HG03354 (cell line): ENCODE results near the gene CCL3.
"Not testable (repeated sequence)": the region's sequence is repeated elsewhere in the genome, so short reads cannot be mapped to it uniquely, and the experiment has no call there.

Experiments used
- ATAC-seq: cut with Tn5 transposase; IDR thresholded peaks from one replicate; pipeline ENCODE4 v1.9.1; 2021; ENCODE audit warnings: mild to moderate bottlenecking; ENCODE audit not compliant: unreplicated experiment, poor library complexity, severe bottlenecking

Gene CCL3

DNA sequence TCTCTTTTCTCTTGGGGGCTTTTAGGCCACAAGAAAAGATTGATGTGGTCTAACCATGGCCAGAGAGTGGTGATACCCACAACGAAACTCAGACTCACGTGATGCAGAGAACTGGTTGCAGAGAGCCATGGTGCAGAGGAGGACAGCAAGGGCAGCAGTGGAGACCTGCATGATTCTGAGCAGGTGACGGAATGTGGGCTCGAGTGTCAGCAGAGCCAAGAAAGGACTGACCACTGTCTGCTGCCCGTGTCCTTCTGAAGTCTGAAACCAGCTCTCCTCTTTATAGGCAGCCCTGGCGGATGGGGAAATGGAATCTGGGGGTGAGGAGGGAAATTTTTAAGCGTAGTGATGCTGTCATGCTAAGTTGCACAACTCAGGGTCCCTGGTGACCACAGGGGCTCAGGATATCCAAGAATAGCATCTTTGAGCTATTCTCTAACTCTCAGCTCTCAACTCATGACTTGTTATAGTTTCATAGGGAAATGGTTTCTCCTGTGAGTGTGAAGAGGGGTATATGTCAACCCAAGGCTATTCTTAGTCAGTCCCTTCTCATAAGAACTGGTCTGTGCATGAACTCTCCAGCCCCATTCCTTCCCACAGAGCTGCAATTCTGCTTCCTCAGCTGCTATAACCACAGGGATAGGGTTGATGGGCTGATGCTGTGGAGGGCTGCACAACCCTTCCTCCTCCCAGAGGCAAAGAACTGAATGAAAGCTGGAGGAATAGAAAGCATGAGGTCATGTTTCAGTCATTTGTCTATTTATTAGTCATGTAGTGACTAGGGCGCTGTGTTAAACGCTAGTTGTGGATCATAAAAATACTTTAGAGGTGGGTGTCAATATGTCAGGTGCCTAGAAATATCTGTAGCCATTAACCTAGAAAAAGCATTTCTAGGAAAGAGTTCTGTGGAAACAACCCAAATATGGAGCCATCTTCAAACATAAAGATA lies at the start of gene CCL3:
CCL3 (minus strand) TSS at position 256 of the 949 bp plus-strand sequence; CDS start at position 171, 85 bp downstream.
- peak; percentile 76 for ATAC-seq

GRCh38 chr17:36136439-36136838 lies 46.5 kb upstream of the CCL3 start:
- no peak for ATAC-seq

- no peak for ATAC-seq
Measured at GRCh38 chr17:36136036-36136435, 46.1 kb upstream of the CCL3 start.

DNA sequence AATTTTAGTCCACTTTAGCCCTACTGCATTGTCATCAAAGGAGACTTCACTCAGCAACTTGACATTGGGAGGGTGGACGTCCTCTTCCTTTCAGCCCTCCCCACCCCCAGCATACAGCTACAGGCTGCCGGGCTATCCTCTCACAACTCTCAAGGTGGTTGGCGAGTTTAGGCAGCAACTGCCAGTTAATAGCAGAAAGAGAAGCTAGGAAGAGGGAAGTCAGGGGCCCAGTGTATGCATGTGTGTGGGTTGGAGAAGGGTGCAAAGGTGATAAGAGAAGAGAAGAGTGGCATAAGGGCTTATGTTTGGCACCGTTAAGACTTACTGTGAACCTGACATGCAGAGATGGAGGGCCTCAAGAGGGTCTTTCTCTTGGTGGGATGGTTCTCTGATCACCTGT lies 45.5 kb upstream of the CCL3 start:
- ATAC-seq: no peak

DNA sequence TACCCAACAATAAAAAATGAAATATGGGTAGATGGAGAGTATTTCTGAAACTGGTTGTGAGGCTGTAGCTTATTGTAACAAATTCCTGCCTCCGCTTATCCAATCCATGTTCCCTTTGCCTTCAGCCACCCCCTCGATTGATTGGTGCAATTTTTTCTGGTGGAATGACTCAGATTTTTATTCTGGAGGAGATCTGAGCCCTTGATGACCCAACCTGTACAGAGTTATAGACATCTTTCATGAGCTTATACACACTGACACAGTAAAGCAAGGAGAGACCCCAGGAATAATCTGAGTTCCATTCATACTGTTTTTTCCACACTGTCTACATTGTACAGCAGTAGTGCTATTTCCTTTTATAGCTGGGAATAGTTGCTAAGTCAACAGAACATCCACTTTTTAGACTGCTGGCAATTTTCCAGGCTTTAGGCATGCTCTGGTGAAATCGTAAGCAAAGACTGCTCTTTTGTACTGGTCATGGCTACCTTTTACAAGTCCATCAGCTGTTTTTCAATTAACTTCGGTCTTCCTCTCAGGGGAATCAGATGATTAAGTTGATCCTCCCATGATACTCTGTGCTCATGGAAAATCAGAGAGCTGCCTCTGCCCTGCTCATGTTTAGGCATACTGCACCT lies 43.8 kb upstream of the CCL3 start:
- ATAC-seq: no peak

- ATAC-seq: no peak
Measured at GRCh38 chr17:36132421-36132831, 42.5 kb upstream of the CCL3 start.

- no peak for ATAC-seq
Measured at GRCh38 chr17:36131931-36132330, 42.0 kb upstream of the CCL3 start.

- ATAC-seq: no peak
Measured at GRCh38 chr17:36131421-36131820, 41.5 kb upstream of the CCL3 start.

DNA sequence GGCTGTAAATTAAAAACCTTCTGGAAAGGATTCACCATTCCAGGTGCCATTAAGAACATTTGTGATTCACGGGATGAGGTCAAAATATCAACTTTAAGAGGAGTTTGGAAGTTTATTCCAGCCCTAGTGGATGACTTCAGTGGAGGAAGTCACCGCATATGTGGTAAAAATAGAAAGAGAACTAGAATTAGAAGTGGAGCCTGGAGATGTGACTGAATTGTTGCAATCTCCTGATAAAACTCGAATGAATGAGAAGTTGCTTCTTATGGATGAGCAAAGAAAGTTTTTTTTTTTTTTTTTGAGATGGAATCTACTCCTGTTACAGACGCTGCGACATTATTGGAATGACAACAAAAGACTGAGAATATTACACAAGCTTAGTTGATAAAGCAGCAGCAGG lies 40.4 kb upstream of the CCL3 start:
- no peak for ATAC-seq

GRCh38 chr17:36129616-36130015 lies 39.7 kb upstream of the CCL3 start:
- ATAC-seq: no peak

GRCh38 chr17:36128411-36128978 lies 38.6 kb upstream of the CCL3 start:
- ATAC-seq: no peak

GRCh38 chr17:36127911-36128310 lies 38.0 kb upstream of the CCL3 start:
- ATAC-seq: no peak

DNA sequence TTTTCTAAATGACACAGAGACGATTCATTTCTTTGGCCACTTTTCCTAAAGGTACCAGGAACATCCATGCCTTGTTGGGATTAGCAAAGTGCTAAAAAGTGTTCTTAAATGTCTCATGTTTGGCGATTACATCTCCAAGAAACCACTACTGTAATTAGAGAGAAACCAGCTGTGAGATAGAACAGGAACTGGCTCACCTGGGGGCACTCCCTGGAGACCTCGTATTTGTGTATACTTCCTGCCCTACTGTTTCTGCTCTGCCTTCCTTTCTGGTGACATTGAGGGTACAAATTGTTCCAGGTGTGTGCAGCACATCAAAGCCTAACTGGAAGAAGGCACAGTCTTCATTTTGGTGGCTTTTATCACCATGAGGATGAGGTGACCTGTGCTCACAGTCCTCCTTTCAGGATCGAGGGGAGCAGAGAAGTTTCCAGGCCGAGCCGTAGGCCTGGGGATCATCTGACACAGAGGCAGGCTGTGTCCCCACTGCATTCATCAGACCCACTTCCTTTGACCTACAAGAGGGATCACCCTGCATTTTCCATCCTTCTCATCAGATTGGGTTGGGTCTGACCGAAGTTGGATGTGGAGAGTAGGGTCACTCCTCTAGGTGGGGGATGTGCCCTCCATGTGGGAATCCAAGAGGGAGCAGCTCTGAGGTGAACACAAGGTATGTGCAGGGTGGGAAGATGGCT lies 37.4 kb upstream of the CCL3 start:
- peak; percentile 85 for ATAC-seq

DNA sequence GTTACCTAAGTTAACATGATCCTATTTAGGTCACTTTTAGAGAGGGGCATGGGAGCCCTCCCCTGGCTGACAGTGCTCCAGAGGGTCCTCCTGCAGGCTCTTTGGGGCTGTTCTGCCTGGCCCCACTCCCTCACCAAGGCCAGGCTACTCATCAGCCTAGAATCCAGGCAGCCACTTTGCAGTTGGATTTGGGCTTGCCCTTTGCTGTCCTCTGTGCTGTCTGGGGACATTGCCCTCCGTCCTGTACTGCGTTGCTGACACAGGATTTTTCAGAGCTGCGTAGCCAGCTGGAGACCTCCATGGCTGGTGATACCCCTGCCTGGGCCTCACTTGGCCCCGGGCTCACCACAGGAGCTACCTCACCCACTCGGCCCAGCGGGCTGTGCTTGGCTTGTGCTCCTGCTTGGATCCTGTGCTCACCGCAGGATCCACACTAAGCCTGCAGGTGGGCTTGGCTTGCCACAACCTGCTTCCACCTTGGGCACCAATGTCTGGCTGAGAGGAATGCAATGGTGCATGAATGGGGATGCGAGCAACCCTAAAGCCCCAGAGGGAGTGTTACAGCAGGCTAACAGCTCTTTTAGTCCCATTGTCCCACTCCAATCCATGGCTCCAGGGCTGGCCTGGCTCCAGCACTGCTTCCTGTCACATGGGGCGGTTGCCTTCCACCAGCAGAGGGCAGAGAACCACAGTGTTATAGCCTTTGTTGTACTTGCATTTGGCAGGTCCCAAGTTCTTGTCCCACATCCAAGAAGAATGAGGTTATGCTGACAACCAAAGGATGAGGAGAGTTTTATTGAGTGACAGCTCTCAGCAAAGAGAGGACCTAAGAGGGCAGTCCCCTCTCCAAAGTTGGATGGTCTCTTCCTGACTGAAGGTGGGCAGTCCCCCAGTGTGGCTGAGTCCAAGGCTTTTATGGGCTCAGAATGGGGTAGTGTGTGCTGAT lies 35.2 kb upstream of the CCL3 start:
- no peak for ATAC-seq

- ATAC-seq: no peak
Measured at GRCh38 chr17:36123431-36123830, 33.5 kb upstream of the CCL3 start.

DNA sequence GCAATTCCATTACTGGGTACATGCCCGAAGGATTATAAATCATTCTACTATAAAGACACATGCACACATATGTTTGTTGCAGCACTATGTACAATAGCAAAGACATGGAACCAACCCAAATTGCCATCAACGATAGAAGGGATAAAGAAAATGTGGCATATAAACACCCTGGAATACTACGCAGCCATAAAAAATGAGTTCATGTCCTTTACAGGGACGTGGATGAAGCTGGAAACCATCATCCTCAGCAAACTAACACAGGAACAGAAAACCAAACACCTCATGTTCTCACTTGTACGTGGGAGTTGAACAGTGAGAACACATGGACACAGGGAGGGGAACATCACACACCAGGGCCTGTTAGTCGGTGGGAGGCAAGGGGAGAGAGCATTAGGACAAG lies 31.2 kb upstream of the CCL3 start:
- not testable (repeated sequence) for ATAC-seq

- ATAC-seq: no peak
Measured at GRCh38 chr17:36120221-36120620, 30.3 kb upstream of the CCL3 start.

DNA sequence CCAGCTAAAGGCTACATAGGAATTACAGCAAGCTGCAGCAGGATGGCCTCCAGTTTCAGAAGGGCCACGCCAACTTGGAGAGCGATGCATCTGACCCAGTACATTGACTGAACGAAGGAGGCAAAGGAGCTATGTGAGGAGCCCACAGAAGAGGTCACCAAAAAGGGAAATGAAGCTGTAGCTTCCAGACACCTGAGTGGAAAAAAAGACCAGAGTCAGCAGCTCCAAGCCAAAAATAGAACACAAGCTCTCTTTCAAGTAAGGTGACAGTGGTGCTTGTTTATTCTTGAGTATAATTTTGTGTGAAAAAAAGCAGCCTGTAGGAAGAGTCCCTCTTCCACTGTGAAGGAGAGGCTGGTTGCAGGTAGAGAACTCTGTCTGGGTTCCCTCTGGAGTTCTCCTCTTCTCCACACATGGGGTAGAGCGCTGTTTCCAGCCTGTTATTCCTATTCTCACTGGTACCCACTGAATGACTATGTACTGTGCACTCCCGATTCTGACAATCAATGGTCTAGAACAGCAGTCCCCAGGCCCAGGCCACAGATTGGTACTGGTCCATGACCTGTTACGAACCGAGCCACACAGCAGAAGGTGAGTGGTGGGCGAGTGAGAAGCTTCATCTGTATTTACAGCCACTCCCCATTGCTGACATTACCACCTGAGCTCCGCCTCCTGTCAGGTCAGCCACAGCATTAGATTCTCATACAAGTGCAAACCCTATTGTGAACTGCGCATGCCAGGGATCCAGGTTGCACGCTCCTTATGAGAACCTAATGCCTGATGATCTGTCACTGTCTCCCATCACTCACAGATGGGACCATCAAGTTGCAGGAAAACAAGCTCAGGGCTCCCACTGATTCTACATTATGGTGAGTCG lies 28.8 kb upstream of the CCL3 start:
- ATAC-seq: no peak
